Hepatocyte (in vitro differentiated cells): ENCODE measurements around the gene LBX1.
A peak's percentile ranks its signal among the peaks of the same experiment; 100 is the strongest.

Source experiments
- EZH2 ChIP-seq: fragments of 200-600 bp; sonication (generic); IDR thresholded peaks from 2 replicates; pipeline ENCODE4 v1.6.1; 2016; ENCODE audit warnings: antibody characterized with exemption, mild to moderate bottlenecking, borderline replicate concordance
- EZH2phosphoT487 ChIP-seq: fragments of 200-600 bp; sonication (generic); IDR thresholded peaks from one replicate; pipeline ENCODE4 v1.6.1; 2018; ENCODE audit warnings: antibody characterized with exemption, mild to moderate bottlenecking, low read depth, moderate library complexity; ENCODE audit not compliant: unreplicated experiment, severe bottlenecking
- TF ChIP-seq, protein P1 (sequence below): fragments of 200-600 bp; sonication (generic); IDR thresholded peaks from 2 replicates; pipeline ENCODE4 v1.5.1; 2016; ENCODE audit warnings: antibody characterized with exemption, mild to moderate bottlenecking; ENCODE audit not compliant: poor library complexity

DNA sequence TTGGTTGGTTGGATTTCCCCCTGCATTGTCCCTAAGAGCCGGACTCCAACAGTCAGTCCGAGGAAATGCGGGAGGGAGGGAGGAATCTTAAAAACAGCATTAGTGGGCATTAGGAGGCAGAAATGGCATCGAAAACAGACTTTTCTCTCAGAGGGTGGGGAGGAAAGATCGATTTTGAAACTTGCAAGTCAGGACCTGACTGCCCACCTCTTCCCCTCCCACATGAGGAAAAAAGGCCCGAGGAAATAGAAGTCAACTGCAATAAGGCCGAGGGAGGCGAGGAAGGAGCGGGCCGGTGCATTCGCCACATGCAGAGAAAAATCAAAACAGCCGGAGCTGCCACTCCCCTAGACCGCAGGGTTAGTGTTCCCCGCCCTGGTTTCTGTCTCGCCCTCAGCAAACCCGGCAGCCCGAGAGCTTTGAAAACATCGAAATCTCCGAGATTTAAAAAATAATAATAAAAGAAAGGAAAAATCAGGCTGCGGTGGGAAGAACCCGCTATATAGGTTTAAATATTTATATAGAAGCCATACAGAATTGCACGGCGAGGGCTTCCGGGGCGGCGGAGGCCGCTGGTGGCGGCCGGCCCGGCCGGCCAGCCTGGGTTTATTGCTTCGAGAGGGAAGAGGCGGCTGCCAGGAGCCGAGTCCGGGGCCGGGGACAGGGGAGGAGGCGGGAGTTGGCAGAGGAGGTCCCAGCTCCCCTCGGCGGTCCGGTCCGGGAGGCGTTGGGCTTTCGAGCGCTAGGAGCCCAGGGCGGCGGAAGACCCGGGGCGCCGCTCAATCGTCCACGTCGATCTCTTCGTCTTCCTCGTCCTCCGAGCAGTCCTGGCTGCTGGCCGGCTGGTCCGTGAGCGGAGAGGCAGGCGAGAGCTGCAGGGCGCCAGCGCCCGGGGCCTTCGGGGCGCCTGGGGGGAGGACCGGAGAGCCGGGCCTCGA lies 2.5 kb downstream of the LBX1 start:
- TF ChIP-seq, protein P1, sequence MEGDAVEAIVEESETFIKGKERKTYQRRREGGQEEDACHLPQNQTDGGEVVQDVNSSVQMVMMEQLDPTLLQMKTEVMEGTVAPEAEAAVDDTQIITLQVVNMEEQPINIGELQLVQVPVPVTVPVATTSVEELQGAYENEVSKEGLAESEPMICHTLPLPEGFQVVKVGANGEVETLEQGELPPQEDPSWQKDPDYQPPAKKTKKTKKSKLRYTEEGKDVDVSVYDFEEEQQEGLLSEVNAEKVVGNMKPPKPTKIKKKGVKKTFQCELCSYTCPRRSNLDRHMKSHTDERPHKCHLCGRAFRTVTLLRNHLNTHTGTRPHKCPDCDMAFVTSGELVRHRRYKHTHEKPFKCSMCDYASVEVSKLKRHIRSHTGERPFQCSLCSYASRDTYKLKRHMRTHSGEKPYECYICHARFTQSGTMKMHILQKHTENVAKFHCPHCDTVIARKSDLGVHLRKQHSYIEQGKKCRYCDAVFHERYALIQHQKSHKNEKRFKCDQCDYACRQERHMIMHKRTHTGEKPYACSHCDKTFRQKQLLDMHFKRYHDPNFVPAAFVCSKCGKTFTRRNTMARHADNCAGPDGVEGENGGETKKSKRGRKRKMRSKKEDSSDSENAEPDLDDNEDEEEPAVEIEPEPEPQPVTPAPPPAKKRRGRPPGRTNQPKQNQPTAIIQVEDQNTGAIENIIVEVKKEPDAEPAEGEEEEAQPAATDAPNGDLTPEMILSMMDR = no peak
- TF ChIP-seq EZH2 = peak; percentile 82
- TF ChIP-seq EZH2phosphoT487 = peak; percentile 98
